ENCODE data around the gene RPS17. TPM values are rescaled to one million over a fixed set of nuclear protein-coding genes. Genes with fewer than 3 reads are reported as not detected.
"Not testable (repeated sequence)": the region's sequence is repeated elsewhere in the genome, so short reads cannot be mapped to it uniquely, and the experiment has no call there.

Gene RPS17
- total and polyA plus RNA-seq, 2 of the 4 experiments (the other 2 are of a cell fraction): 2,617 to 4,201 TPM

GRCh38 chr15:82487045-82487444 is 53.2 kb downstream of the RPS17 start:
- CTCF ChIA-PET; H3K23ac ChIP-seq (ENCODE audit: low read depth, low read length); H4K8ac ChIP-seq (ENCODE audit: low read depth in 2 of 2, low read length in 2 of 2); H2BK20ac ChIP-seq (ENCODE audit: low read depth, low read length); H3K14ac ChIP-seq (replicated peaks; ENCODE audit: low read depth, low read length); H3K9me1 ChIP-seq (ENCODE audit: insufficient read depth, low read length); H2BK15ac ChIP-seq (ENCODE audit: low read depth, low read length); H2BK120ac ChIP-seq (ENCODE audit: low read depth, low read length); H3K4me2 ChIP-seq (ENCODE audit: low read depth, low read length); H3K4me3 ChIP-seq (ENCODE audit: insufficient read depth, low read depth, low read length); H3K18ac ChIP-seq (ENCODE audit: low read depth, low read length); H2AK9ac ChIP-seq (replicated peaks; ENCODE audit: low read depth, low read length, poor library complexity); dilution Hi-C loops (cut with HindIII; ENCODE audit: low sequenced_read_pairs, unreplicated experiment); H3K27me3 ChIP-seq (ENCODE audit: control insufficient read depth, insufficient read depth, low read length); DNase-seq; H3K56ac ChIP-seq (ENCODE audit: extremely low read depth, insufficient read depth, low read length); H2BK5ac ChIP-seq (ENCODE audit: low read depth, low read length, poor library complexity, severe bottlenecking); H4K5ac ChIP-seq (ENCODE audit: low read depth, low read length); H3K9ac ChIP-seq (ENCODE audit: low read depth, low read length); intact Hi-C loops (cut with micrococcal nuclease); in situ Hi-C loops (cut with MboI; ENCODE audit: low sequenced_read_pairs); ATAC-seq (ENCODE audit: low read depth); POLR2A ChIA-PET (ENCODE audit: unreplicated experiment); H3K27ac ChIP-seq (ENCODE audit: insufficient read depth, low read length); H4K91ac ChIP-seq (ENCODE audit: insufficient read depth, low read depth, low read length); H2AFZ ChIP-seq (replicated peaks; ENCODE audit: low read length, poor library complexity); H3K79me1 ChIP-seq (ENCODE audit: low read depth in 1 of 2, low read length in 2 of 2); H4K20me1 ChIP-seq (ENCODE audit: insufficient read depth, low read length); H3K4ac ChIP-seq (ENCODE audit: low read depth, low read length); H3K4me1 ChIP-seq (ENCODE audit: control insufficient read depth, insufficient read depth, low read length); H3K9me3 ChIP-seq (ENCODE audit: control insufficient read depth, insufficient read depth, low read length); BruUV-seq (replicated peaks); H3K36me3 ChIP-seq (ENCODE audit: control insufficient read depth, insufficient read depth, low read length); H2AK5ac ChIP-seq (ENCODE audit: low read depth, low read length): not testable (repeated sequence)
- WGBS, 2 experiments (ENCODE audit: extremely low coverage in 2 of 2, insufficient read length in 1 of 2): no CpG with 5 or more reads among the region's 7 CpGs

Other genes with a start within 250 kb of the RPS17 start
- under 0.01 and 0.28 TPM in 2 replicates for gene GOLGA6L10, start 191.0 kb downstream of the RPS17 start, total RNA-seq (2012; rRNA removed)
- gene GOLGA6L10, start 191.0 kb downstream of the RPS17 start, polyA plus RNA-seq (2012; rRNA removed): 0.62 and 0.79 TPM in 2 replicates
- 0.90 and 1.1 TPM in 2 replicates for gene GOLGA6L9, start 110.6 kb downstream of the RPS17 start, total RNA-seq (2012; rRNA removed)
- 1.7 and 2.6 TPM in 2 replicates for gene GOLGA6L9, start 110.6 kb downstream of the RPS17 start, polyA plus RNA-seq (2012; rRNA removed)
- gene CPEB1, start 106.9 kb upstream of the RPS17 start, total RNA-seq (2012; rRNA removed): 6.9 and 12.5 TPM in 2 replicates
- 7.8 and 8.9 TPM in 2 replicates for gene CPEB1, start 106.9 kb upstream of the RPS17 start, polyA plus RNA-seq (2012; rRNA removed)
- gene AP3B2, start 169.4 kb upstream of the RPS17 start, total RNA-seq (2012; rRNA removed): not detected in 2 replicates
- gene AP3B2, start 169.4 kb upstream of the RPS17 start, polyA plus RNA-seq (2012; rRNA removed): 0.07 and 0.14 TPM in 2 replicates

Data from IMR-90 (cell line).